GM21737 (cell line): Measurements from ENCODE around the gene EDDM3A.
"Not testable (repeated sequence)": the region's sequence is repeated elsewhere in the genome, so short reads cannot be mapped to it uniquely, and the experiment has no call there.

ENCODE experiments used
- ATAC-seq: cut with Tn5 transposase; IDR thresholded peaks from one replicate; pipeline ENCODE4 v1.9.1; 2021; ENCODE audit warnings: mild to moderate bottlenecking, moderate library complexity; ENCODE audit not compliant: unreplicated experiment

Gene EDDM3A, protein sequence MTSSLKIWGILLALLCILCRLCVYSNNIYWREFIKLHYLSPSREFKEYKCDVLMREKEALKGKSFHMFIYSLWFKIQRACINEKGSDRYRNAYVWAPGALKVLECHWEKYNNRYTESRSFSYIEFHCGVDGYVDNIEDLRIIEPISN

DNA sequence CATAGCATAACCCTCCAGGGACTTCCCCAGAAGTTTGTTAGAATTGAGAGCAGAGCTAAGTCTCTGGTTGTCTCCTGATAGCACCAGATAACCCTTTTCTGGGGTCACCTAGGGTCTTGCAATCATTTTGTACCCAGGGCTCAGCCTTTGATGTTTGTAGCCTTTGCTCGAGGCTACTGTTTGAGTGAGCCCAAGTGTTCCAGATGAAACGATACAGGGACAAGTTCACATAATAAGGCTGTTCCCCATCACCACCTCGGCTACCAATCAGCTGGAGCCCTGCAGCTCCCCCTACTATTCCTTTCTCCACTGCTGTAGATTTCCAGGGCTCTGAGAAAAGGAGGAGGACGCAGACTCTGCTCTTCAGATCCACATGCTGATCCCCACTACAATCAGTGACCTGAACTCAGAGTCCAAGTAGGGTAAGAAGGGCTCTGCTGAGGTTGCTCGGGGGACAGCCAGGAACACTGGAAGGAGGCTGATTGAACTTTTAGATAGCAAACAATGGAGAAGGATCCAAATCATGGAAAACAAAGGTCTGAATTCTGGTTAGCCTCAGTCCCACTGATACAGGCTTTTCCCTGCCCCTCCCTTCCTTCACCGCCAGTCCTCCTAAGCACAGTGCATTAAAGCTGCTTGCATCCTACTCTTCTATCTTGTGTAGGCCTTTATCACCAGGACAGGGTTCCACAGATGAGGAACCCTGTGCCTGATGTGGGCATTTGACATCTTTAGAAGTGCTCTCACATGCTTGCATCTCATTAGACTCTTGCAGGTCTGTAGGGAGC lies at the start of gene EDDM3A:
TSS of gene EDDM3A (plus strand) at position 317 of the 788 bp plus-strand sequence. CDS start 1,694 bp downstream, outside the sequence.
- no peak for ATAC-seq

DNA sequence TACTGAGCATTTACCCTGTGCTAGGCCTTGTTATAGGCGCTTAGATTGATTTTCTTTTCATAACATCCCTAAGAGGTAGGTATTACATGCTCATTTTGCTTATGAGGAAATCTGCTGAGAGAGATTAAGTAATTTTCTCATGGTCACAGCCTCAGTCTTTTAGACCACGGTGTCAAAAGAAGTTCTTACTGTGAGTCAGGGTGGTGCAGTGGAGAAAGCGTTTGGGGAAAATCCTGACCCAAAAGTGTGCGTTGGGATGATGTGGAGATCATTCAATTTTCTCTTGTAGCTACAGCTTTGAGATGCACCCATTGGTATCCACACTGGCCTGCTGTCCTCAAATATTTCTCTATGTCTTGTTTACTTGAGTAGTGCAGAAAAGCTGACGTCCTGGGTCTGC lies 48.9 kb upstream of the EDDM3A start:
- ATAC-seq: no peak

DNA sequence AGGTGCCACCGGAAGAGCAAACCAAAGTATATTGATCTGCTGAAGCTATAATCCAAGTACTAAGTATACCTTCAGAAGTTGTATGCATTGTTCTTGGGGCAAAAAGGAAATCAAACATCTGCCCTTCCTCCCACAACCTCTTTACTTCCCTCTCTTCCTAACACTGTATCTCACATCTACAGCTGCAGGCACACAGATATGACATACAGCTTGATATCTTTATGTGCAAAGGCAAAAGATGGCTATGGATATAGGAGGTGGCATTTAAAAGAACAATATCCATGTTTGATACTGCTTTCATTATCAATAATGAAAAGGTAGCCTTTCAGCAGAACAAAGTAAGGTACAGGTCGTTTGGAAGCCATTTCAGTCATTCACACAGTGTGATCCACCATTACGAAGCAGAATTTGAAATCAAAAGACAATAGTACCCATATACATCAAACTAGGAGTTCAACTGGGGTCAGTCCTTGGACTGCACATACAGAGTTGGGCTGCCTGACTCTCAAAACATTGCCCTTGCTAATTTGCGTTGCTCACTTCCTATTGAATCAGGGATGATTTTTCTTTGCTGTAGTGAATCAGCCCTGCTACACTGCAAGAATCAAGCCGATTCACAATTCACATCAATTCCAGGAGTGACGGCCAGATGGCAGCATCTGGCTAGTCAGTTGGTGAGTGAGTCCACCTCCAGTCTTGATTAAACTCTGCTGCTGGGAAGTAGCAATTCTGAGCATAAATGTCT lies 48.2 kb upstream of the EDDM3A start:
- no peak for ATAC-seq

DNA sequence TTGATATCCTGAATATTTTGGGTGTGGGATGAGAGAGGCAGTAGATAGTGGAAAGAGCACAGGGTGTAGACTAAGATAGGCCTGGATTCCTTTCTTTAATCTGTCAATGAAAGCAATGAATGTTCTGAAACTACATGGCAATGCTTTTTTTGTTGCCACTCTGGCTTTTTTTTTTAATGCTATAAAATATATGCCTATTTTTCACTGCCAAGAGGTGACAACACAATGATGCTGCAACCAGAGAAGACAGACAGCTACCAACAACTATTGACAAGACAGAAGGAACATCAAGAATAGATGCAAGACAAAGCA lies 47.7 kb upstream of the EDDM3A start:
- no peak for ATAC-seq

DNA sequence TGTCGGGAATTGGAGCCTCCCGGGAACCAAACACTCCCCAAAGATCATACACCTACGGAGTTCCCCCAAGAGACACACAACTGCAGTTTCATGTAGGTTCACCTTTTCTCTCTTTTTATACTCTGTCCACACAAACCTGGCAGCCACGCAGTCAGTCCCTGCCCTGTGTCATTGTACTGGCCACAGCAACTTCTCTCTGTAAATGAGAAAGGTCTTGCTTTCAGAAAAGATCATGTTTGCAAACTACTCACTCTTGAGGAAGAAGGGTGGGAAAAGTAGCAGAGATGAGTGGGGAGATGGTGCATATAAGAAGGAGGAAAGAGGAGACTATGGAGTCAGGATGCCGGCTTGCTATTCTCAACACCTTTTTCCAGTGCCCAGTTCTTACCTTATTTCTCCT lies 46.8 kb upstream of the EDDM3A start:
- no peak for ATAC-seq

DNA sequence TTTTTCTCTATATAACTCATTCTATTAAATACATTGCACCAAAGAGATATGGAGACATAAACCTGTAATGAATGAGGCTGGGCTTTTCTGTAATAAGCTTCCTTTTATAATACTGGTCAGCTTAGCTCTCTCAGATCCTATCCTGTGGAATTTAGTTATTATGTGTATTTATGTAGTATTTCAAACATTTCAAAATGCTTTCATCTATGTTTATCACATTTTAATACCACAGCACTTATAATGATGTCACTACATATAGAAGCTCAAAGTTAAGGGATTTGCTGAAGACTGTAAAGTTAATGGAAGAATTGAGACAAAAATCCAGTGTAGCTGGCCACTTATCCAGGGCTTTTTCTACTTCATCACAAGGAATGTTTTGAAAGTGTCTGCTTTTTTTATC lies 45.8 kb upstream of the EDDM3A start:
- ATAC-seq: no peak

DNA sequence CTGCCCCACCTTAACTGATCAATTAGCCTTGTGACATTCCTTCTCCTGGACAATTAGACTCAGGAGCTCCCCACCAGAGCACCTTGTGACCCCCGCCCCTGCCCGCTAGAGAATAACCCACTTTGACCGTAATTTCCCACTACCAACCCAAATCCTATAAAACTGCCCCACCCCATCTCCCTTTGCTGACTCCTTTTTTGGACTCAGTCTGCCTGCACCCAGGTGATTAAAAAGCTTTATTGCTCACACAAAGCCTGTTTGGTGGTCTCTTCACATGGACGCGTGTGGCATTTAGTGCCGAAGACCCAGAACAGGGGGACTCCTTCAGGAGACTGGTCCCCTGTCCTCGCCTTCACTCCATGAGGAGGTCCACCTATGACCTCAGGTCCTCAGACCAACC lies 44.7 kb upstream of the EDDM3A start:
- not testable (repeated sequence) for ATAC-seq

DNA sequence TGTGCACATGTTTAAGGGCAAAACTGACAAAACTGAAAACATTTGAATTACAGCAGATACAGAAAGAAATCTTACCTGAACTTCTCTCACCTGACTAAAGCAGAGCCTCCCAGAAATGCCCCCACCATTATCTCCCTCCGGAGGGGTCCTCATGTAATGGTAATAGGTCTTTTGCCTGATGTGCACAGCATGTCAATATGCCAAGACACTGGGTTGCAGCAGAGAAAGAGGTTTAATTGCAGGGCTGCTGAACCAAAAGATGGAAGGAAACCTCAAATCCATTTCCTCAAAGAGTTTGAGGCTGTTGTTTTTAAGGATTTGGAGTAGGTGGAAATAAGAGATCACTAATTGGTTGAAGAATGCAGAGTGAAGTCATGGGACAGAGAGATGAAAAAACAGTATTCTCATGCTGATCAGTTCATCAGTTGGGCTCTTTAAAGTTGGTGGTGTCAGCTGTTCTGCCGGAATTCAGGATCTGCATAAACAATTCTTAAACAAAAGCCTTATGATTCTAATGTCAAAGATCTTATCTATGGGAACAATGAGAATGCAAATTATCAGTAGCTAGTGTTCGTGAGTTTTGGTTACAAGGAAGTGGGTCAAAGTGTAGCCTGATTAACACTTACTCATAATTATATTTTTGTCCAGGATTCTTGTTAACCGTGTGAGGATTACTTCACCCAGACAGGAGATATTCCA lies 38.9 kb upstream of the EDDM3A start:
- no peak for ATAC-seq

DNA sequence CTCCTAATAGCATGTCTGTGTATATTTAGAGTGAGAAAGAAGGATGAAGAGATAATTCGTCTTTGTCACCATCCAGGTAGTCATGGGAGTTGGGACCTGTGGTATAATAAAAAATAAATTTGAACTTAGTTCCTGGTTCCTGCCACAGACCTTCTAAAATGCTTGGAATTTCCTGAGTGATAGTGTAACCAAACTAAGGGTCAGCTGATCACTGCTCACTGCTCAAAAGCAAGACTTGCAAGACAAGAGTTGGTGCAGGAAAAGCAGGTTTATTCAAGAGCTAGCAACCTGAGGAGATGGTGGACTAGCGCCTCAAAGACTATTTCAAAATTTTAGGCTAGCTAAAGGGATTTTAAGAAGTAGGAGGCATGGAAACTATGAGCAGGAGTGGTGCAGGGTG lies 38.1 kb upstream of the EDDM3A start:
- ATAC-seq: no peak

DNA sequence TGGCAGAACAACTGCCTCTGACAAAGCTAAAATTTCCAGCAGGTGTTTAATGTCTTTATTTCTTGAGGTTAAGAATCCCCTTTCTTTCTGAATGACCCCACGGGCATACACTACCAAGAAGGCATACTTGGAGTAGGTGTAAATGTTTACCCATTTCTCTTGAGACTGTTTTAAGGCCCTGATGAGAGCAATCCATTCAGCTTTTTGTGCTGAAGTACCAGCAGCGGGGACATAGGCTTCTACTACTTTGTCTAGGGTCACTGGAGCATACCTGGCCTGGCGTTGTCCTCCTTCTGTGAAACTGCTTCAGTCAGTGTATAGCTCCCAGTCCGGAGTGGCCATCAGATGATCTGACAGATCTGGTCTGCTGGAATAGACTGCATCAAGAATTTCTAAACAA lies 34.4 kb upstream of the EDDM3A start:
- no peak for ATAC-seq

DNA sequence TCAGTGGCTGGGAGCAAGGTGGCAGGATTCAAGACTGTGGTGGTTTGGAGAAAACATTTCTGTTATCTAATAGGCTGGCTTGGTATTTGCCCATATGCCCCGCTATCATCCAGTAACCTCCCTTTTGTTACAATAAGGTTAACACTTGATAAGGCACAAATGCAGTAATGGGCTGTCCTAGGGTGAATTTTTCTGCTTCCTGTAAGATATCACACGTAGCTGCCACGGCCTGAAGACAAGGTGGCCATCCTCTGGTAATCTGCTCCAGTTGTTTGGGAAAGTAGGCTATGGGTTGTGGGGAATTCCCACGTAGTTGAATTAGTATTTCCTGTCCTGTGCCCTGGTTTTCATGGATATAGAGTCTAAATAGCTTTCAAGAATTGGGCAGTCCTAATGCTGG lies 34.0 kb upstream of the EDDM3A start:
- ATAC-seq: no peak

DNA sequence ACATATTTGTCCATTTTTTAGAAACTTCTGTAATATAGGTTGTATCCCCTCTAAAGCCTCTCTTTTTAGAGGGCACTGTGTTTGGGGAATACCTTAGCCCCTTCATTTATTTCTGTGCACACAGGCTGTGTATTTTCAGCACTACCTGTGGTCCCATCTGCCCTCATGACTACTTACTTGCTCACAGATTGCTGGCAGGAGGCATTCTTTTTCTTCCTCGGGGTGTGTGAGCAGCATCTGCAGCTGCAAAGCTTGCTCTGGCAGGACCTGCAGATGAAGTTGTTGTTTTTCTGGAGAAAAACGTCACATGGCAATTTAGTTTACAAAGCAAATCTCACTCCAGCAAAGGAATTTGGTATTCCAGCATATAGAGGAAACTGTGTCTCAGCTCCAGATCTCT lies 32.8 kb upstream of the EDDM3A start:
- no peak for ATAC-seq

DNA sequence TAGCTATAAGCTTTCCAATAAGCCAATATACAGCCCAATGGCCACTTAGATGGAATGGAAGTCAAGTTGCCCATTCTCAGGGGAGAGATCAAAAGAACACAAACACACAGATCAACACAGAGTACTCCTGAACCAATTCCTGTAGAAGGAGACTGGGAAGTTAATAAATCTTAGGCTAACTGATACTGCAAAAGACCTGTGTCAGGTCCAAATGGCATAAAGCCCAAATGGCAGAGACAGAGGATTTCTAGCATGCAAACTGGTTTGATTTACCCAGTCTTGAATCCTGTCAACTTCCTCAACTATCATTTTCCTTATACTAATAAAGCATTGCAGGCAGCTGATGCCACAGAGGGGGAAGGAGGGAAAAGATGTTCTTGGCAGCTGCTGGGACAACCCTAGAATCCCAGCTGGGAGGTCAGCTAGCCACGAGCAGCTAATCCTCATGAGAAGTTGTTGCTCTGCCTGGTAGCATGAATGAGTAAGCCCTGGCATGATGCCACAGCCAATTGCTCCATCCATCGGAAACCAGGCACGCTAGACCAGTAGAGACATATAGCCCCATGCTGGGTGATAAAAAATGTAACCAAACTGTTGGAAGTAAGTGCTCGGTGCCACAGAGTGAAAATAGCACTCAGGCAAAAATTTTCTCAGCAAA lies 31.0 kb upstream of the EDDM3A start:
- no peak for ATAC-seq

DNA sequence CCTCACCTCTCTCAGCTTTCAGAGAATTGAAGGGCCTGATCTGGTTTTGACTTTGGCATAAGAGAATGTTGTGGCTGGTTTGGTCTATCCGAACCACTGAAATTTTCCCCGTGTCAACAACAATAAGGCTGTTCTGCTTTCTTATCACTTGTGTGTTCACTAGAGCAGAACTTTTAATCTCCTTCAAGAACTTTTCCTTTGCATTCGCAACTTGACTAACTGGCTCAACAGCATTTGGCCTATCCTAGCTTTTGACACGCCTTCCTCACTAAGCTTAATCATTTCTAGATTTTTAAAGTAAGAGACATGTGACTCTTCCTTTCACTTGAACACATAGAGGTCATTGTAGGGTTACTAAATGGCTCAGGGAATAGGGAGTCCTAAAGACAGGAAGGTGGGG lies 25.9 kb upstream of the EDDM3A start:
- no peak for ATAC-seq

DNA sequence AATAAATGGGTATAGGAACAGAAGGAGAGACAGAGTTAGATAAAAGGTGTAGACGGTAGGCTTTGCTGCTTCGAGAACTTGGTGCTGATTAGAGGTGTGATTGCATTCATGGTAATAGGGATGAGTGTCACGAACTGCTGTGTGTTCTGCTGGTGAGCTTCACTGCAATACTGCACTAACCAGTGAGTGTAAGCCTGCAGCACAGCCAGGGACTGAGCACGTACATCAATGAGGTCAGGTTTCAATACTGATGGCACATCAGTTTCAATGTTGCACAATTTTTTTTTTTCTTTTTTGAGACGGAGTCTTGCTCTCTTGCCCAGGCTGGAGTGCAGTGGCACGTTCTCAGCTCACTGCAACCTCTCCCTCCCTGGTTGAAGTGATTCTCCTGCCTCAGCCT lies 24.9 kb upstream of the EDDM3A start:
- no peak for ATAC-seq

DNA sequence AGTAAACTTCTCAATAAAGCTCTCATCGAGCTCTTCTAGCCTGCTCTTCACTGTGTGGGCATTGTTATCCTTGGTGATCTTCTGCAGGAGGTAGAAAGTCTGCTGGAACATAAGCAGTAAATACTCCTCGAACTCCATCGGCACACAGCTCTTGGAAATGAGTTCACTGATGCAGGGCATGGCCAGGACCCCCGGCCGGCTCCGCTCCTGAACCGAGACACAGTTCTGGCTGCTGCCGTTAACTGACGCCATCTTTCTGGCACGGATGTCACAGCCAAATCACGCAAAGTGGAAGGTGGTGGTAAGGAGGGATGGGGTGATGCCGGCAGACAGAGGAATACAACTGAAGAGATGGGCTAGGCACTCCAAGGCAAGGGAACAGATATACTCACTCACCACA lies 23.7 kb upstream of the EDDM3A start:
- no peak for ATAC-seq

DNA sequence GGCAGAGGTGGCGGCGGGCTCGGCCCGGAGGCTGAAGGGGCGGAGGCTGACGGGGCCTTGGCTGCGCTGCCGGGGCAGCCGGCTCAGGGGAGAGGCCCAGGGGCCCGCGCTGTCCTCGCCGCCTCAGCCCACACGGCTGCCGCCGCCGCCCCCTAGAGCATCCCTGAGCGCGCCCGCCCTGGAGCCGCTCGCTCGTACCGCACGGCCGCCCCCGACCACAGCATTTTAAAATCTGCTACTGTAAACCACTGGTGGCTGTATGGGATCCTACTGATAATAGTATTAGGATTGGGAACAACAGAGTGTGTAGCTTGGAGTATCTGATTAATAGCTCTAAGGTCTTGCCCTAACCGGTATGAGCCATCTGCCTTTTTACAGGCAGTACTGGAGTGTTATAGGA lies 22.2 kb upstream of the EDDM3A start:
- no peak for ATAC-seq

DNA sequence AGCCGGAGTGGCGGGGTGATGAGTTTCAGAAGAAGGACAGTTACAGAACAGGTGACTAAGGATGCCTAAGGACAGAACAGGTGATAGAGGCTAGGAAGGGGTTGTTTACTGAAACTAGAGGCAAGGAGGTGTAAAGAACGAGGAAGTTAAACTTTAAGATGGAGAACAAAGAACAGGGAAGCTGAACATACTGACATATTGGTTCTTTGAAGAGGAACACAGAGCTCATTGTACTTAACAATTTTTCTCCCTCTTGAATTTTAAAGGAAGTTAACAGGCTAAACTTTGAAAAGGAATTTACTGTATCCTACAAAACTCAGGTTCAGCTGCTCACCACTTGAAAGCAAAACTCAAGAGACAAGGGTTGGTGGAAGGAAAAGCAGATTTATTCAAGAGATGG lies 19.6 kb upstream of the EDDM3A start:
- not testable (repeated sequence) for ATAC-seq

DNA sequence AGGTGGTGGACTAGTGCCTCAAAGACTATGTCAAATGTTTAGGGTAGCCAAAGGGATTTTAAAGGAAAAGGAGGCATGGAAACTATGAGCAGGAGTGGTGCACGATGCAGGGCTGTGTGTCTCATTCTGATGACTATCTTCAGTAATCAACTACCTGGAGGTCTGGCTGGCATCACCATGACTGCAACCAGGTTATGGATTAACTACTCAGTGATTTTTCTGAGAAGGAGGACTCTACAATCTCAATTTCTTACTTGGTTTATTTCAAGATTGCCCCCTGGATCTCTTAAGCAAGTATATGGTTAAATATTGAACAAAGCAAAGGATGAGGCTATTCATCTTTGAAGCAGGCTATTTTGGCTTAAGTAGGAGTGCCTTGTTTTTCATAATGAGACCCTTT lies 19.2 kb upstream of the EDDM3A start:
- ATAC-seq: no peak

DNA sequence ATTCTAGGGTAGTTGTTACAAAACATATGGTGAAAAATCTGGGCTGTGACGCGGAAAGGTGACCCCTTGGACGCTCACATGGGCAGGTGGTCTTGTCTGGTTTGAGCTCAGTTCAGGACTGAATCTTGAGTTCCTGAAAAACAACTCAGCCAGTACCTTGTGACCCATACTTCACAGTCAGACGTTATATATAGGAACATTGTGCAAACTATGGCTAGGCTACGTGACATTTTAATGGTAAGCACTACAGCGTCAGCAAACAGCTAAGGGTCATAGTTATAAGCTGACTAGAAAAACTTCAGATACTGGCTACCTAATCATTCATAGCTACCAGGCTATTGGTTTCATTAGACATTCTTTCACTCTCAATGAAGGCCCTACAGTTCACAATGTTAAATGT lies 14.8 kb upstream of the EDDM3A start:
- ATAC-seq: no peak

DNA sequence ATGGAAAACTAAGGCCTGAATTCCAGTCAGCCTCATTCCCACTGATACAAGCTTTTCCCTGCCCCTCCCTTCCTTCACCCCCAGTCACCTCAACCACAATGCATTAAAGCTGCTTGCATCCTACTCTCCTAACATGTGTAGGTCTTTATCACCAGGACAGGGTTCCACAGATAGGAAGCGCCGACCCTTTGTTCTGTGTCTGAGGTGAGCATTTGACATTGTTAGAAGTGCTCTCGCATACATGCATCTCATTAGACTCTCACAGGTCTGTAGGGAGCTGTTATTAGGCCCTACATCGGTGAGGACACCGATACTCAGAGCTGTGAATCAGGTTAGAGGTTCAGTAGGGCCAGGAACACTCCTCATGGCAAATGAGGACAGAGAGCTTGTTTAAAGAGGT lies 13.2 kb upstream of the EDDM3A start:
- no peak for ATAC-seq
